Measurements from ENCODE around the gene CASR.

CASR gene

DNA sequence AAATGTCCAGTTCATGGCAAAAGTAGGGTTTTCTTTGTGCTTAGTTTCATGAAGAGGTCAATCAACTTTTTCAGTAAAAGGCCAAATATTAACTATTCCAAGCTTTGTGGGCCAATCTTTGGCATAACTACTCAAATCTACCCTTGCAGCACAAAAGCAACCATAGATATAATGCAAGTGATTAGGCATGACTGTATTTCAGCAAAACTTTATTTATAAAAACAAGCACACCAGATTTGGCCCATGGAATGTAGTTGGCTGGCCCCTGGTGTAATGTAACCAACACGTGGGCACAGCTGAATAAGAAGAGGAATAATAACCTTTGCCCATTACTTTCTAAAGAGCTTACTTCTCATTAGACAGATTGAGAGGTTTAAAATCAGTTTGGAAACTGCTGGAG lies 50.6 kb downstream of the CASR start:
- no peak overlapping the region for H3K27ac ChIP-seq
- DNase-seq (ENCODE audit: low spot score): no peak
- ChIA-PET POLR2A (ENCODE audit: low non-redundant PET) (no interaction called here), CTCF (no interaction called here)
- TF ChIP-seq, protein P1, sequence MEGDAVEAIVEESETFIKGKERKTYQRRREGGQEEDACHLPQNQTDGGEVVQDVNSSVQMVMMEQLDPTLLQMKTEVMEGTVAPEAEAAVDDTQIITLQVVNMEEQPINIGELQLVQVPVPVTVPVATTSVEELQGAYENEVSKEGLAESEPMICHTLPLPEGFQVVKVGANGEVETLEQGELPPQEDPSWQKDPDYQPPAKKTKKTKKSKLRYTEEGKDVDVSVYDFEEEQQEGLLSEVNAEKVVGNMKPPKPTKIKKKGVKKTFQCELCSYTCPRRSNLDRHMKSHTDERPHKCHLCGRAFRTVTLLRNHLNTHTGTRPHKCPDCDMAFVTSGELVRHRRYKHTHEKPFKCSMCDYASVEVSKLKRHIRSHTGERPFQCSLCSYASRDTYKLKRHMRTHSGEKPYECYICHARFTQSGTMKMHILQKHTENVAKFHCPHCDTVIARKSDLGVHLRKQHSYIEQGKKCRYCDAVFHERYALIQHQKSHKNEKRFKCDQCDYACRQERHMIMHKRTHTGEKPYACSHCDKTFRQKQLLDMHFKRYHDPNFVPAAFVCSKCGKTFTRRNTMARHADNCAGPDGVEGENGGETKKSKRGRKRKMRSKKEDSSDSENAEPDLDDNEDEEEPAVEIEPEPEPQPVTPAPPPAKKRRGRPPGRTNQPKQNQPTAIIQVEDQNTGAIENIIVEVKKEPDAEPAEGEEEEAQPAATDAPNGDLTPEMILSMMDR (conservative IDR thresholded peaks at IDR 0.05; ENCODE audit: low read depth): no peak

DNA sequence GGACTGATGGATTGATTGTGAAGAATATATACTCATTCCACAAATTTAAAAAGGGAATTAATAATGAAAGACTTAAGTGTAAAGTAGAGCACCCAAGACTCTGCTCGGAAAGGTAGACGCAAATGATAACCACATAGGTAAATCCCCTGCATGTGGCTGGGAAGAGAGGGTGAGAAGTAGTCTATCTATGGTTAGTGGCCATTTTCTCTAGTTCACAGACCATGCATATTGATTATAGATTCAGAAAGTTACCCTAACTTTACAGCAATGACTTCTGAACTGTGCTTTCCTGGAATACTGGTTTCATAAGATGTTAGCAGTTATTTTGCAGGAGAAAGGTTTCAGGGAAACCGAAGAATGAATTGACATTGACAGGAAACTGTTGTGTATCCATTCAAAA lies 51.7 kb downstream of the CASR start:
- POLR2A ChIA-PET (ENCODE audit: low non-redundant PET): no interaction called here
- CTCF ChIA-PET: no interaction called here

DNA sequence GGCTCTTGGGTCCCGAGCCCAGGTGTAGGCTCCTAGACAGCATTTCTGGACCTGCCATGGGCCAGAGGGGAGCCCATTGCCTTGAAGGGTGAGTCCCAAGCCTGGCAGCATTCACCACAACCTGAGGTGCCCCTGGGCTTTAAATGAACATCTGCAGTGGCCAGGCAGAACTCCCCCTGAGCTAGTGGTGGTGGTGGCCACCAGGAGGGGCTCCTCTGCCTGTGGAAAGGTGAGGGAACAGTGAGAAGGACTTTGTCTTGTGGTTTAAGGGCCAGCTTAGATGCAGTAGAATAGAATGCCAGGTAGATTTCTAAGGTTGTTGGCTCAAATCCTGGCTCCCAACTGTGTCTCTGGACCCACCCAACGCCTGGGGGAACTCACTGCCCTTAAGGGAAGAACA lies 55.6 kb downstream of the CASR start:
- ChIA-PET POLR2A (ENCODE audit: low non-redundant PET) (no interaction called here), CTCF (interaction anchor here (0.7 kb wide), 1 partner anchor 440 kb away, joined by 3 read pairs; no protein-coding TSS in a partner anchor)
- no peak for DNase-seq (ENCODE audit: low spot score)
- TF ChIP-seq, protein P1 (conservative IDR thresholded peaks at IDR 0.05; ENCODE audit: low read depth): no peak
- H3K27ac ChIP-seq: no peak overlapping the region

More for the DNA sequence above, 51.7 kb downstream of the CASR start:
- H3K27ac ChIP-seq: no peak overlapping the region
- TF ChIP-seq, protein P1 (conservative IDR thresholded peaks at IDR 0.05; ENCODE audit: low read depth): no peak
- no peak for DNase-seq (ENCODE audit: low spot score)

DNA sequence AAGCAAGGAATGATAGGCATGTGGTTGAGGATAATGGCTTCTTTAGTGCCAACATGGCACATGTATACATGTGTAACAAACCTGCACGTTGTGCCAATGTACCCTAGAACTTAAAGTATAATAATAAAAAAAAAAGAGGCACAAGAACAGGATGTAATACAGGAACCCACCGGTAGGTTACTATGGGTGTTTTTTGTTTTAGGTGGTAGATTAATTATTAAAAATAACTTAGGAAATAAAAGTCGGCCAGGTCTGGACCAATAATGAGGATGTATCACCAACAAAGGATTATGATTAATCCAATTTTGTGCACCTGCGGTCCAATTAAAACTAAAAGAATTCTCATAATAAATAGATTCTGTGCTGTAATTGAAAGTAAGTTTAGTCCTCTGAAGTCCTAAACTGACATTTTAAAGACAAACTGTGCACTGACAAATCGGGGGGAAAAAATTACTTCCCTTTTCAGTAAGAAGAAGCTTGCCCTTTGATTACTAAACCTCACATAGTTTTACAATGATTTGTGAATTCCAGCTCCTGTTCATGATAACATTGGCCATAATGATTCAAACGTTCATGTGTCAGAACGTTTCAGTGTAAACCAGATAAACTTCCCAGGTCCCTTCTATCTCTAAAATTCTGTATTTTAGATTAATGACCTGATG lies 62.2 kb downstream of the CASR start:
- peak; percentile 12 for DNase-seq (ENCODE audit: low spot score)
- H3K27ac ChIP-seq: no peak overlapping the region
- POLR2A ChIA-PET (ENCODE audit: low non-redundant PET): no interaction called here
- CTCF ChIA-PET: no interaction called here
- TF ChIP-seq, protein P1 (conservative IDR thresholded peaks at IDR 0.05; ENCODE audit: low read depth): no peak

DNA sequence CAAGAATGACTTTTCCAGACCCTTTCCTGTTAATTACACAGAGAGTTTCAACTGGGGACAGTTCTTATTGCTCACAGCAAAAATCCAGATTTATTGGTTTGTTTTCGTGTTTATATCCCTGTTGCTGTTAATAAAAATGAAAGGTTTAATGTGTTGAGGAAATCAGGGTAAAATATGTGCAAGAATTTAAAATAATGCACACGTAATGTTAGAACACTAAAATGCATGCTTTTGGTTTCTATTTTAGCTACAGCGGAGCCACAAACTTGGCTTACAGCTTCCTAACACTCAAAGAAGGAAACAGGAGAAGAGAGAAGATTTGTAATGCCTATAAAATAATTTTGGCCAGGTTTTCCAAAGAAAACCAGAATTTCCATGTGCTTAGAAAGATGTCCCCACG lies 62.7 kb downstream of the CASR start:
- ChIA-PET POLR2A (ENCODE audit: low non-redundant PET) (no interaction called here), CTCF (interaction anchor here (0.6 kb wide), 1 partner anchor 143 kb away, joined by 4 read pairs; no protein-coding TSS in a partner anchor)
- TF ChIP-seq, protein P1 (conservative IDR thresholded peaks at IDR 0.05; ENCODE audit: low read depth): no peak
- DNase-seq (ENCODE audit: low spot score): no peak
- H3K27ac ChIP-seq: no peak overlapping the region

DNA sequence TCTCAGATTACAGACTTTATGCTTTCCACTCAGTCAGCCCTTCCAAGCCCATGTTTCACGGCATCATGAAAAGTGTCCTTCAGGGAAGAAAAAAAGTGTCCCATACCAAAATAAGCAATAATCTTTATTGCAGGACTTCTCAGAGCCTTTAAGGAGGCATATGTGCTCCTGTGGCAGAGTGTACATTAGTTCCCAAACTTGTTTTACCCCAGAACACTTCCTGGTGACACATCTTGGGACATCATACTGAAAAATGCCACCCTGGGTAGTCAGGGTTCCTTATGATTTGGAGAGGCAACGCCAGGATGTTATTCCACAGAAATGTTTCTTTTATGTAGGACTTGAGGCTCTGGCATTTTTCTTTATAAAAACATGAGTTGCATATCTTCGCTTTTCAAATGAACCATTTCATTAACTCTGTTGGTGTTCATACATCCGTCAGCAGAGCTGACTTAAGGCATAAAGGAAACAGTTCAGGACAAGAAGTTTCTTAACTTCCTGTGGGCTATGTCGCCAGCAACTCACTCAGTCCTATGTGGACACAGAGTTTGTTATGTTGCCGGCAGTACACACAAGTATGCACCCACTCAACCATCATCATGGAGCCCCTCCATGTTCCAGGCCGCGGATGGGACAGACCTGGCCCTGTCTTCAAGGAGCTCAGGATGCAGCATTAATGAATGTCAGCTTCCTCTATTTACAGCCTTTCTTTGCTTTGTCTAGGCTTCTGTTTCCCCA lies 63.8 kb downstream of the CASR start:
- CTCF ChIA-PET: interaction anchor here (0.7 to 0.8 kb wide), 2 partner anchors 12 to 36 kb away, joined by 3 read pairs; no protein-coding TSS in a partner anchor
- DNase-seq (ENCODE audit: low spot score): no peak
- POLR2A ChIA-PET (ENCODE audit: low non-redundant PET): no interaction called here
- TF ChIP-seq, protein P1 (conservative IDR thresholded peaks at IDR 0.05; ENCODE audit: low read depth): no peak
- H3K27ac ChIP-seq: no peak overlapping the region
